Skin epidermis (tissue), 12 donors: Measurements from ENCODE around the gene CSTPP1.
"Not testable (repeated sequence)": the region's sequence is repeated elsewhere in the genome, so short reads cannot be mapped to it uniquely, and the experiment has no call there.

Experiments used
- H3K27ac ChIP-seq, 21 experiments: fragments of 200-600 bp; sonication (generic) in 11 of 21; one replicate each; pipeline ENCODE4 v1.5.0; 2020; ENCODE audit warnings: mild to moderate bottlenecking in 3 of 21, inconsistent platforms in 2 of 21, moderate library complexity in 2 of 21
- H3K4me3 ChIP-seq, 7 experiments: fragments of 200-600 bp; sonication (generic) in 2 of 7; one replicate each; pipeline ENCODE4 v1.5.0; 2020; ENCODE audit warnings: inconsistent platforms in 2 of 7, mild to moderate bottlenecking in 2 of 7, moderate library complexity in 1 of 7

Gene CSTPP1

GRCh38 chr11:46982797-46983452, 46.4 kb downstream of the CSTPP1 start:
- H3K27ac ChIP-seq: no peak overlapping the region
- H3K4me3 ChIP-seq: no peak overlapping the region

GRCh38 chr11:46983598-46983997, 47.0 kb downstream of the CSTPP1 start:
- Histone ChIP-seq H3K27ac (no peak overlapping the region), H3K4me3 (no peak overlapping the region)

- H3K4me3 ChIP-seq: no peak overlapping the region
- H3K27ac ChIP-seq: no peak overlapping the region
Measured at GRCh38 chr11:46984548-46984947, 48.0 kb downstream of the CSTPP1 start.

- Histone ChIP-seq H3K4me3 (no peak overlapping the region), H3K27ac (no peak overlapping the region)
Measured at GRCh38 chr11:46984987-46985386, 48.4 kb downstream of the CSTPP1 start.

- Histone ChIP-seq H3K4me3 (no peak overlapping the region), H3K27ac (no peak overlapping the region)
Measured at GRCh38 chr11:46987183-46987582, 50.6 kb downstream of the CSTPP1 start.

GRCh38 chr11:46989810-46990487, 53.4 kb downstream of the CSTPP1 start:
- H3K27ac ChIP-seq, H3K4me3 ChIP-seq: not testable (repeated sequence)

GRCh38 chr11:46991391-46991790, 54.8 kb downstream of the CSTPP1 start:
- H3K27ac ChIP-seq: no peak overlapping the region
- H3K4me3 ChIP-seq: no peak overlapping the region

- not testable (repeated sequence) for H3K4me3 ChIP-seq
Measured at GRCh38 chr11:46992386-46992785, 55.8 kb downstream of the CSTPP1 start.

GRCh38 chr11:46997796-46998195, 61.2 kb downstream of the CSTPP1 start:
- not testable (repeated sequence) for H3K4me3 ChIP-seq, H3K27ac ChIP-seq

More at GRCh38 chr11:46992386-46992785, 55.8 kb downstream of the CSTPP1 start:
- not testable (repeated sequence) for H3K27ac ChIP-seq

GRCh38 chr11:46999217-46999616, 62.7 kb downstream of the CSTPP1 start:
- Histone ChIP-seq H3K27ac (no peak overlapping the region), H3K4me3 (no peak overlapping the region)

- Histone ChIP-seq H3K27ac (no peak overlapping the region), H3K4me3 (no peak overlapping the region)
Measured at GRCh38 chr11:47000033-47000432, 63.5 kb downstream of the CSTPP1 start.

- H3K27ac ChIP-seq: peak overlapping the region in 3 of 21 experiments; percentile 16 to 54 (median 48)
- no peak overlapping the region for H3K4me3 ChIP-seq
Measured at GRCh38 chr11:47001781-47002181, 65.2 kb downstream of the CSTPP1 start.

GRCh38 chr11:47002390-47002789, 65.8 kb downstream of the CSTPP1 start:
- H3K4me3 ChIP-seq: no peak overlapping the region
- H3K27ac ChIP-seq: peak overlapping the region in 6 of 21 experiments; percentile 0 to 54 (median 22)

GRCh38 chr11:47003180-47003877, 66.8 kb downstream of the CSTPP1 start:
- peak overlapping the region in 8 of 21 experiments; percentile 0 to 54 (median 18) for H3K27ac ChIP-seq
- no peak overlapping the region for H3K4me3 ChIP-seq

GRCh38 chr11:47004595-47005033, 68.1 kb downstream of the CSTPP1 start:
- Histone ChIP-seq H3K4me3 (no peak overlapping the region), H3K27ac (peak overlapping the region in 6 of 21 experiments; percentile 13 to 75 (median 30))

- no peak overlapping the region for H3K4me3 ChIP-seq
- peak overlapping the region in 6 of 21 experiments; percentile 1 to 75 (median 18) for H3K27ac ChIP-seq
Measured at GRCh38 chr11:47005441-47005840, 68.9 kb downstream of the CSTPP1 start.

GRCh38 chr11:47007579-47007978, 71.0 kb downstream of the CSTPP1 start:
- no peak overlapping the region for H3K4me3 ChIP-seq
- H3K27ac ChIP-seq: peak overlapping the region in 1 of 21 experiments; percentile 11

- H3K27ac ChIP-seq: no peak overlapping the region
- no peak overlapping the region for H3K4me3 ChIP-seq
Measured at GRCh38 chr11:47010179-47010578, 73.6 kb downstream of the CSTPP1 start.

GRCh38 chr11:47014097-47014496, 77.5 kb downstream of the CSTPP1 start:
- no peak overlapping the region for H3K27ac ChIP-seq
- no peak overlapping the region for H3K4me3 ChIP-seq

GRCh38 chr11:47018637-47019036, 82.1 kb downstream of the CSTPP1 start:
- H3K27ac ChIP-seq: no peak overlapping the region
- H3K4me3 ChIP-seq: no peak overlapping the region
